MCF 10A (cell line): Measurements from ENCODE around the gene SLC32A1. TPM values are rescaled to one million over a fixed set of nuclear protein-coding genes. Genes with fewer than 3 reads are reported as not detected.

ENCODE experiments used
- BruUV-seq: library from RNA; stranded (reverse); fragments of 400-500 nt; replicated peaks from 2 replicates; lab custom pipeline; 2021; lab: Mats Ljungman, UMichigan
- CTCF ChIA-PET: fragments of 300-600 bp; sonication (Branson Sonifier 250); formaldehyde crosslinking; extraction: SDS; loops from one replicate; lab custom pipeline; 2021; ENCODE audit warnings: antibody characterized with exemption, inconsistent platforms; lab: Yijun Ruan, JAX
- POLR2A ChIA-PET: fragments of 300-600, 350-650 bp; sonication (Branson Sonifier 250); formaldehyde crosslinking; extraction: SDS; loops from one replicate; lab custom pipeline; 2020; ENCODE audit warnings: antibody characterized with exemption, inconsistent platforms; lab: Yijun Ruan, JAX
- DNase-seq: peaks from one replicate; pipeline ENCODE4 v3.0.0-alpha.2; 2018; ENCODE audit not compliant: unreplicated experiment
- H3K27ac Mint-ChIP-seq: one replicate; pipeline ENCODE4 v1.8.0; 2022; ENCODE audit warnings: mild to moderate bottlenecking, low read depth, mixed read lengths; ENCODE audit not compliant: unreplicated experiment
- H3K27me3 Mint-ChIP-seq: one replicate; pipeline ENCODE4 v1.8.0; 2022; ENCODE audit warnings: mixed read lengths; ENCODE audit not compliant: insufficient read depth, unreplicated experiment
- H3K36me3 Mint-ChIP-seq: one replicate; pipeline ENCODE4 v1.8.0; 2022; ENCODE audit warnings: mild to moderate bottlenecking, moderate library complexity, mixed read lengths; ENCODE audit not compliant: insufficient read depth, unreplicated experiment
- H3K4me1 Mint-ChIP-seq: one replicate; pipeline ENCODE4 v1.8.0; 2022; ENCODE audit warnings: mixed read lengths; ENCODE audit not compliant: insufficient read depth, unreplicated experiment
- H3K4me3 Mint-ChIP-seq: one replicate; pipeline ENCODE4 v1.8.0; 2022; ENCODE audit warnings: mild to moderate bottlenecking, moderate library complexity, mixed read lengths; ENCODE audit not compliant: unreplicated experiment
- H3K9me3 Mint-ChIP-seq: one replicate; pipeline ENCODE4 v1.8.0; 2022; ENCODE audit warnings: mixed read lengths; ENCODE audit not compliant: unreplicated experiment
- intact Hi-C: fragments of 100-400 bp; cut with micrococcal nuclease; formaldehyde crosslinking; loops from 2 replicates; pipeline ENCODE4 v1.14.1; 2022
- total RNA-seq: library from RNA; stranded (reverse); gene quantifications from 2 replicates; pipeline ENCODE4 v1.2.3, GENCODE V29; 2022
- TF ChIP-seq, protein P1 (sequence below): fragments of 200-600 bp; IDR thresholded peaks from one replicate; pipeline ENCODE4 v1.8.0; 2022; ENCODE audit warnings: antibody characterized with exemption, mild to moderate bottlenecking; ENCODE audit not compliant: unreplicated experiment

The SLC32A1 gene
- total RNA-seq, 1 experiment from 2014 or later: not detected

GRCh38 chr20:38762174-38762573 is 37.9 kb downstream of the SLC32A1 start:
- intact Hi-C loops: no loop called here
- TF ChIP-seq, protein P1, sequence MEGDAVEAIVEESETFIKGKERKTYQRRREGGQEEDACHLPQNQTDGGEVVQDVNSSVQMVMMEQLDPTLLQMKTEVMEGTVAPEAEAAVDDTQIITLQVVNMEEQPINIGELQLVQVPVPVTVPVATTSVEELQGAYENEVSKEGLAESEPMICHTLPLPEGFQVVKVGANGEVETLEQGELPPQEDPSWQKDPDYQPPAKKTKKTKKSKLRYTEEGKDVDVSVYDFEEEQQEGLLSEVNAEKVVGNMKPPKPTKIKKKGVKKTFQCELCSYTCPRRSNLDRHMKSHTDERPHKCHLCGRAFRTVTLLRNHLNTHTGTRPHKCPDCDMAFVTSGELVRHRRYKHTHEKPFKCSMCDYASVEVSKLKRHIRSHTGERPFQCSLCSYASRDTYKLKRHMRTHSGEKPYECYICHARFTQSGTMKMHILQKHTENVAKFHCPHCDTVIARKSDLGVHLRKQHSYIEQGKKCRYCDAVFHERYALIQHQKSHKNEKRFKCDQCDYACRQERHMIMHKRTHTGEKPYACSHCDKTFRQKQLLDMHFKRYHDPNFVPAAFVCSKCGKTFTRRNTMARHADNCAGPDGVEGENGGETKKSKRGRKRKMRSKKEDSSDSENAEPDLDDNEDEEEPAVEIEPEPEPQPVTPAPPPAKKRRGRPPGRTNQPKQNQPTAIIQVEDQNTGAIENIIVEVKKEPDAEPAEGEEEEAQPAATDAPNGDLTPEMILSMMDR: no peak
- H3K27me3 Mint-ChIP-seq: no peaks in the 10 kb centered on the region
- ChIA-PET CTCF (interaction anchor here (0.6 to 19.6 kb wide), 7 partner anchors 11 to 200 kb away, joined by 5 to 389 read pairs (median 6); partner anchors contain the start of genes ACTR5 and DHX35), POLR2A (interaction anchor here (0.7 kb wide), 1 partner anchor 360 kb away, joined by 3 read pairs; no protein-coding TSS in a partner anchor)
- peaks cover 50% of the 10 kb centered on the region for H3K36me3 Mint-ChIP-seq
- peaks cover 16% of the 10 kb centered on the region for H3K4me1 Mint-ChIP-seq
- no TSS peak for BruUV-seq
- H3K4me3 Mint-ChIP-seq: no peak overlapping the region
- no peak for DNase-seq
- no peaks in the 10 kb centered on the region for H3K9me3 Mint-ChIP-seq
- H3K27ac Mint-ChIP-seq: no peak overlapping the region

DNA sequence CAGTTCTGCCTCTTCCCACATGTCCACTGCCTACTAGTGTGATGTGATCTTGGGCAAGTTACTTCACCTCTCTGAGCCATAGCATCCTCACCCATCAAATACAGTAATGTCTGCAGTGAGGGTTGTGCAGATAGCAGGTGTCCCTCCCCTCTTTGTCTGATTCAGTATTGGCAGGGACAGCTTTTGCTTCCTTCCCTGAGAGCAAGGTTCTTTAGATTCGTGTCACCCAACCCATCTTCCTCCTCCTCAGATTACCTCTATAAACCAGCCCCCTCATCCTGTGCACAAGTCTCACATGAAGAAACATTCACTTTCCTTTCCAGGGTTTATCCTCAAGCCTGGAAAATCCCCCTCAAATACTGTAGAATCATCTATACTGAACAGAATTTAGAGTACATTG is 39.3 kb downstream of the SLC32A1 start:
- intact Hi-C loops: no loop called here
- Mint-ChIP-seq H3K36me3 (peaks cover 51% of the 10 kb centered on the region), H3K9me3 (no peaks in the 10 kb centered on the region), H3K27ac (no peak overlapping the region), H3K4me1 (peaks cover 16% of the 10 kb centered on the region), H3K27me3 (no peaks in the 10 kb centered on the region), H3K4me3 (no peak overlapping the region)
- CTCF ChIA-PET: interaction anchor here (1.1 to 19.6 kb wide), 7 partner anchors 13 to 310 kb away, joined by 3 to 389 read pairs (median 25); partner anchors contain the start of gene ACTR5
- TF ChIP-seq, protein P1: no peak
- POLR2A ChIA-PET: interaction anchor here (0.7 to 1.9 kb wide), 2 partner anchors 94 to 107 kb away, joined by 3 to 6 read pairs; no protein-coding TSS in a partner anchor
- no TSS peak for BruUV-seq
- DNase-seq: no peak

DNA sequence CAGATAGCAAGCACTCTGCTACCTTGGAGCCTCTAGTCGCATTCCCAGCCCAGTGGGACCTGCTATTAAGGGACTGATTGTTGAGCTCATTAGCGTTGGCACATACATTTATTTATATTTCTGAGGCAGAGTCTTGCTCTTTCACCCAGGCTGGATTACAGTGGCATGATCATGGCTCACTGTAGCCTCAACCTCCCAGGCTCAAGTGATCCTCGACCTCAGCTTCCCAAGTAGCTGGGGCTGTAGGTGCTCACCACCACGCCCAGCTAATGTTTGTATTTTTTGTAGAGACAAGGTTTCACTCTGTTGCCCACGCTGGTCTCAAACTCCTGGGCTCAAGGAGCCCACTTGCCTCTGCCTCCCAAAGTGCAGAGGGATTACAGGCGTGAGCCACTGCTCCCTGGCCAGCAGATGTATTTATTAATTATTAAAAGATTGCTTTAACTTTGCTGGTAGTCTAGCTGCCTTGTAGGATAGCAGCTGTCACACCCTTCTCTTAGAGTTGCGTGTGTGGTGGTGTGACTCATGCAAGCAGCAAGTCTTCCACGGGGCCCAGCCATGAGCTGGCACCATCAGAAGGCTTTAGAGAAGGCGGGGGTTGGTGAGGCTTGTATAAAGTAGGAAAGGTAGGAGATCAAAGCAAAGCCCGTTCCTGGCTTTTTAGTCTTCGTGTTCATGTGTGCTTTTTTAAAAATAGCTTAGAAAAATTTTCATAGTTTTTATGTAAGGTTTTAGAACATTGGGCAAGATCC is 40.5 kb downstream of the SLC32A1 start:
- Mint-ChIP-seq H3K36me3 (peaks cover 51% of the 10 kb centered on the region), H3K4me1 (peaks cover 16% of the 10 kb centered on the region), H3K27me3 (no peaks in the 10 kb centered on the region), H3K4me3 (no peak overlapping the region), H3K9me3 (no peaks in the 10 kb centered on the region), H3K27ac (no peak overlapping the region)
- BruUV-seq: no TSS peak
- peak; percentile 87 for DNase-seq
- CTCF ChIA-PET: interaction anchor here (0.6 to 19.6 kb wide), 18 partner anchors 11 to 721 kb away, joined by 3 to 389 read pairs (median 4); partner anchors contain the start of genes ACTR5 and FAM83D
- POLR2A ChIA-PET: interaction anchor here (0.6 to 4.4 kb wide), 12 partner anchors 13 to 198 kb away, joined by 3 to 36 read pairs (median 4); partner anchors contain the start of genes ACTR5 and DHX35
- TF ChIP-seq, protein P1: no peak
- intact Hi-C loops: no loop called here

GRCh38 chr20:38766071-38766470 is 41.8 kb downstream of the SLC32A1 start:
- Mint-ChIP-seq H3K4me1 (peaks cover 16% of the 10 kb centered on the region), H3K27ac (no peak overlapping the region), H3K27me3 (no peaks in the 10 kb centered on the region), H3K36me3 (peaks cover 46% of the 10 kb centered on the region), H3K4me3 (no peak overlapping the region), H3K9me3 (no peaks in the 10 kb centered on the region)
- DNase-seq: no peak
- TF ChIP-seq, protein P1: no peak
- ChIA-PET CTCF (interaction anchor here (0.5 to 19.6 kb wide), 12 partner anchors 15 to 444 kb away, joined by 3 to 389 read pairs (median 4); partner anchors contain the start of gene ACTR5), POLR2A (interaction anchor here (0.6 to 4.4 kb wide), 6 partner anchors 10 to 132 kb away, joined by 3 to 36 read pairs (median 5); partner anchors contain the start of gene ACTR5)
- intact Hi-C loops: no loop called here
- no TSS peak for BruUV-seq
